HG03103 (cell line): Measurements from ENCODE around the gene C1QL4.
"Not testable (repeated sequence)": the region's sequence is repeated elsewhere in the genome, so short reads cannot be mapped to it uniquely, and the experiment has no call there.

Experiments
- ATAC-seq: cut with Tn5 transposase; IDR thresholded peaks from one replicate; pipeline ENCODE4 v1.9.1; 2021; ENCODE audit warnings: low read depth; ENCODE audit not compliant: unreplicated experiment

C1QL4 gene

DNA sequence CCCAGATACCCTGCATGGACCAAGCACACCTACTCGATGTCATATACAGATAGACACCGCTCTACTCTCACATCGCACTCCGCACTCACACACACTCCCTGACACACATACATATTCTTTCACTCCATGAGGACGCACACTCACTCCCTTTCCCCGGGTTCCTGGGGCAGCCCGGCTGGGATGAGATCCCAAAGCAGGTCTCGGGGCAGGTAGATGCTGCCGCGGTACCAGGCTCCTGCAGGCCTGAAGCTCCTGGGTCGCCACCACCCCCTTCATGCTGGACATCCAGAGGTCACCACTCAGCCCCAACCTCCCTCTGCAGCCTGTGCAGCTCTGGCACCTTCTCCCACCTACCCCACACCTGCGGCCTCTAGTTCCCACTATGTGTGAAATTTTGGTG, 2.3 kb downstream of the C1QL4 start:
- no peak for ATAC-seq

DNA sequence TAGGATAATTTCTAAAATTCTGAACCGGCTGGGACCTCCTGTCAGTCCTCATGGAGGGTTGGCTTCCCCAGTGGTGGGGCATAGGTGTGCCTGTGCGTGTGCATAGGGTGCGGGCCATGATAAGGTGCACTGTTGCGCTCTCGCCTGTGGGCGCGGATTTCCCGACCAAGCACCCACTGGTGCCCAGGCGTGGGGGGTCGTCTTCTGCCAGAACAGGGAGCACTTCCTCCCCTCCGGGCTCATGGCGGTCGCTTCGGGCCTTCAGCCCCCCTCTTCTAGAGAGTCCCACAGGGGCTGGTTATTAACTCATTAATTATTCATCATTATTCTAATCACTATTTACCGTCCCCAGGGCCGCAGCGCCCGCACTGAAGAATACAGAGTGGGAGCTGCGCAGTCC, 2.8 kb downstream of the C1QL4 start:
- ATAC-seq = no peak

DNA sequence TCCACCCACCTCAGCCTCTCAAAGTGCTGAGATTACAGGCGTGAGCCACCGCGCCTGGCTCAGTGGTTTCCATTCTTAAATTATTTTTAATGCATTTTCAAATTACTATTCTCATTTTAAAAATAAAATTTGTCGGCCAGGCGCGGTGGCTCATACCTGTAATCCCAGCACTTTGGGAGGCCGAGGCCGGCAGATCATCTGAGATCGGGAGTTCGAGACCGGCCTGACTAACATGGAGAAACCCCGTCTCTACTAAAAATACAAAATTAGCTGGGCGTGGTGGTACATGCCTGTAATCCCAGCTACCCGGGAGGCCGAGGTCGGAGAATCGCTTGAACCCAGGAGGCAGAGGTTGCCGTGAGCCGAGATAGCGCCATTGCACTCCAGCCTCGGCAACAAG, 3.2 kb downstream of the C1QL4 start:
- not testable (repeated sequence) for ATAC-seq

DNA sequence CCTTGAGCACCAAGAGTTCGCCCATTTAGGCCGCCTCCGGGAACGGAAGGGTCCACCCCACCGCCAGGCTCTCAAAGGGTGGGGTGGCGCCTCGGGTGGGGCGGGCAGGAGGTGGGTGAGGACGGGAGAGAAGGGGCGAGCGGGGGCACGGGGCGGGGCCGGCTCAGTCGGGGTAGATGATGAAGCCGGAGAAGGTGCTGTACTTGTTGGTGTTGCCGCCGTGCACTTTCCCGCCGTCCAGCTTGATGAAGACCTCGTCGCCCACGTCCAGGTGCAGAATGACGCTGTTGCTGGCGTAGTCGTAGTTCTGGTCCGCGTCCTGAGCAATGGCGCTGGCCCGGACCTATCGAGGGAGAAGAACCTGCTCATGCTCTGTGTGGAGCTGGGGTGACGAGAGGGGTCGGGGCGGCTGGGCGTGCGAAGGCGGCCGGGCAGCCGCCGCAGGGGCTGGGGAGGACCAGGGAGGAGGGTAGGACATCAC, 4.1 kb downstream of the C1QL4 start:
- ATAC-seq = no peak

DNA sequence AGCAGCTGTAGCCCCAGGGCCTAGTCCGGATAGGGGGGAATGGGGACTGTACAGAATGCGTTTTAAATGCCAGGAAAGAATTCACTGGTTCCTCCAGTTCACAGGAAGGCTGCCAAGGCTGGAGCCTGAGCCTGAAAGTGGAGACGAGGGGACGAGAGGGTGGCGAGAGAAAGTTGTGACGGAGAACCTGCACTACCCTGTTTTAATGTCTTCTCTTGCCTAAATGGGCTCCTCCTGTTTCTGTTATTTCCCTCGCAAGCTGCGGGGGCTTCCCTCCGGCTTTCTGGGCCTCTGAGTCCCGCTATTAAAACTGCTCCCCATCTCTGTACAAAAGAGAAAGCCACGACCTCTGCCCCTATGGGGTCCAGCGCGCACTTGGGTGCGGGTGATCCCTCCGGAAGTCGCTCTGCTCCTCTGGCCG, 4.5 kb downstream of the C1QL4 start:
- no peak for ATAC-seq

DNA sequence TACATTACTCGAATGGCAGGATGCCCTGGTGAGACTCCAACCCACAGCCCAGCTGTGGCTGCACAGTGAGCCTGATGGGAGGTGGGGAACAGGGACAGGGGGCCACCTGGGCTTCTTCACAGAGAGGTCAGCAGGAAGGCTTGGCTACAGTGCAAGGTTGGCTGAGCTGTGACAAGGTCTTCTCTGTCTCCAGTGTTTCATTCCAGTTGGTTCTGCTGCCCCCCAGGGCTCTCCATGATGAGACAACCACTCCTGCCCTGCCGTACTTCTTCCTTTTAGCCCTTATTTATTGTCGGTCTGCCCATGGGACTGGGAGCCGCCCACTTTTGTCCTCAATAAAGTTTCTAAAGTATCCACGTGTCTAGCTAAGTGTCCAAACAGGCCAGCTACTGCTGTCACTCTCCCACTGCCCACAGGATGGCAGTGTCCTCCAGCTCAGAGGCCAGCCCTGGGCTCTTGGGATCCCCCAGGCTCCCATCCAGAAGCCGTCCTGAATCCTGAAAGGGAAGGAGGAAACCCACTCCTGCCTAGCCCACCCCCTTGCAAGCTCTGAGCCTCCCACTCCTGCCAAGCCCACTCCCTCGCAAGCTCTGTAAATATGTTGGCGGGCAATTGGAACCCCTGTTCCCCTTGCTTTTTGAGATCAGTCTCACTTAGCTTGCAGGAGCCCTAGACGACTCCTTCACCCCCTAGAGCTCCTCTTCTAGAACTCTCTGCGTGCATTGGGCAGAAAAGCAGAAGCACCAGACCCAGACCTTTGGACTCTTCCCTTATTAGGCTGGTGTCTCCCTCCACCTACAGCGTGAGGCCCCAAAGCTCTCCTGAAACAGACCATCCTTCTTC, 5.4 kb downstream of the C1QL4 start:
- ATAC-seq = no peak

DNA sequence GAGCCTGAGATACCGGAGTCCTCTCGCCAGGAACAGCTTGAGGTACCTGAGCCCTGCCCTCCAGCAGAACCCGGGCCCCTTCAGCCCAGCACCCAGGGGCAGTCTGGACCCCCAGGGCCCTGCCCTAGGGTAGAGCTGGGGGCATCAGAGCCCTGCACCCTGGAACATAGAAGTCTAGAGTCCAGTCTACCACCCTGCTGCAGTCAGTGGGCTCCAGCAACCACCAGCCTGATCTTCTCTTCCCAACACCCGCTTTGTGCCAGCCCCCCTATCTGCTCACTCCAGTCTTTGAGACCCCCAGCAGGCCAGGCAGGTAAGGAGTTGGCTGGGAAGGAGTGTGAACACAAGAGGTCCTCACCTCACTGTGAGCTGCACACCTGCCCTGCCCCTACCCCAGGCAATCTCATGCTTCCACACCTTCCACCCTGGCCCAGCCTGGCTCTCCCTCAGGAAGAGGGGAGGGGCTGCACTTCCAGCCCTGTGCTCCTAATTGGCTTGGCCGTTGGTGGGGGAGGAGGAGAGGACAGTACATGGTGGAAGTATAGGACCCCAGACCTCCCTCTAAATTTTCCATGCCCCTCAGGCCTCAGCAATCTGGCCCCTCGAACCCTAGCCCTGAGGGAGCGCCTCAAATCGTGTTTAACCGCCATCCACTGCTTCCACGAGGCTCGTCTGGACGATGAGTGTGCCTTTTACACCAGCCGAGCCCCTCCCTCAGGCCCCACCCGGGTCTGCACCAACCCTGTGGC, 6.2 kb downstream of the C1QL4 start:
- ATAC-seq = no peak

DNA sequence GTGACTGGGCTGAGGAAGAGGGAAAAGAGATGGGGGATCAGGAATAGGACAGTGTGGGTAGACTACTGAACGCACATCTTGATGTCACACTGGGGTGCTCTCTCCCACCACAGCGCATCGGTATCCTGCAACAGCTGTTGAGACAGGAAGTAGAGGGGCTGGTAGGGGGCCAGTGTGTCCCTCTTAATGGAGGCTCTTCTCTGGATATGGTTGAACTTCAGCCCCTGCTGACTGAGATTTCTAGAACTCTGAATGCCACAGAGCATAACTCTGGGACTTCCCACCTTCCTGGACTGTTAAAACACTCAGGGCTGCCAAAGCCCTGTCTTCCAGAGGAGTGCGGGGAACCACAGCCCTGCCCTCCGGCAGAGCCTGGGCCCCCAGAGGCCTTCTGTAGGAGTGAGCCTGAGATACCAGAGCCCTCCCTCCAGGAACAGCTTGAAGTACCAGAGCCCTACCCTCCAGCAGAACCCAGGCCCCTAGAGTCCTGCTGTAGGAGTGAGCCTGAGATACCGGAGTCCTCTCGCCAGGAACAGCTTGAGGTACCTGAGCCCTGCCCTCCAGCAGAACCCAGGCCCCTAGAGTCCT, 6.9 kb downstream of the C1QL4 start:
- ATAC-seq = no peak

DNA sequence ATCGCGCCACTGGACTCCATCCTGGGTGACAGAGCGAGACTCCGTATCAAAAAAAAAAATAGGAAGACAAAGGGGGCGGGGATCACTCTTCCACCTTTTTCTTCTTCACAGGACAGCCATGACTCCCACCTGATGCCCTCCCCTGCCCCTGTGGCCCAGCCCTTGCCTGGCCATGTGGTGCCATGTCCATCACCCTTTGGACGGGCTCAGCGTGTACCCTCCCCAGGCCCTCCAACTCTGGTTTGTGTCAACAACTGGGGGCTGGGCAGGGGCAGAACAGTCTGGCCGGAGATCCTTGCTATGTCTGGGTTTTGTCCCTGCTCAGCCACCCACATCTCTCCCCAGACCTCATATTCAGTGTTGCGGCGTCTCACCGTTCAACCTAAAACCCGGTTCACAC, 8.2 kb downstream of the C1QL4 start:
- ATAC-seq = no peak

DNA sequence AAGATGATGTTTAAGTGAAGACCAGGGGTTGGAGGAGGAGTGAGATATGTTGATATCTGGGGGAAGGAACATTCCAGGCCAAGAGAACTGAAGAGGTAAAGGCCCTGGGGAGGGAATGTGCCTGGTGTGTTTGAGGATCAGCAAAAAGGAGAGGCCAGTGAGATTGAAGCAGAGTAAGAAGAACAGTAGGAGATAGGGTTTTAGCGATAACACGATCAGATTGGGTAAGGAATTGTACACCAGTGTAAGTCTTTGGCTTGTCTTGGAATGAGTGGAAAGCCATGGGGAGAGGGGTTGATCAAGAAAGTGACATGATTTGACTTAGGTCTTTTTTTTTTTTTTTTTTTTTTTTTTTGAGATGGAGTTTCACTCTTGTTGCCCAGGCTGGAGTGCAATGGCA, 9.1 kb downstream of the C1QL4 start:
- ATAC-seq = no peak

DNA sequence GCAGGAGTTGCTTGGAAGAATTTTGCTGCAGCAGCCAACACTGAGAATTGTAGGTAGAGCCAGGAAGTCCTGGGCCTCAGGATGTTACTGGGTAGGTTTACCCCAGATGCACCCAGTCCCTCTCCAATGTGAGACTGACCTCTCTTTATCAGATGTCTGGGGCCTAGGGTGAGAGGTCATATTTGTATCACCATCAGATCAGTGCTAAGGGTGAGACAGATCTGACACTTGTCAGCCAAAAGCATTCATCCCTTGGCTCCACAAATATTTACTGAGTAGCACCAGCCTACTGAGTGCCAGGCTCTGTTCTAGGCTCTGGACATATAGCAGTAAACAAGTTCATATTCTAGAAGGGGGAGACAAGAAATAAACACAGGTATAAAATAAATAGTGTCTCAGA, 9.6 kb downstream of the C1QL4 start:
- no peak for ATAC-seq

DNA sequence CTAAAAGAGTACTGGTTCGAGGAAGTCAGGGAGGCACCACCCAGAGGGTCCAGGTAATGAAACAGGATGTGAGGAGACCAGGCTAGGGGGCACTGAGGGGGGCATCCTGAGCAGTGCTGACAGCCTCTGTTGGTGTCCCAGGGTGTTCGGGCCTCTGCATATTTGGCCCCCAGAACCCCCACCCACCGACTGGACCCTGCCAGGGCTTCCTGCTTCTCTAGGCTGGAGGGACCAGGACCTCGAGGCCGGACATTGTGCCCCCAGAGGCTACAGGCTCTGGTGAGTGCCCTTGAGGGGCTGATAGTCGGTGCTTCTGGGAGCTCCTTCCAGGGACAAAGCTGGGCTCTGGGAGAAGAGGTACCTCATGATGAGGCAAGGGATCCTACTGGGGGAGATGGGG, 11.4 kb downstream of the C1QL4 start:
- ATAC-seq = no peak

DNA sequence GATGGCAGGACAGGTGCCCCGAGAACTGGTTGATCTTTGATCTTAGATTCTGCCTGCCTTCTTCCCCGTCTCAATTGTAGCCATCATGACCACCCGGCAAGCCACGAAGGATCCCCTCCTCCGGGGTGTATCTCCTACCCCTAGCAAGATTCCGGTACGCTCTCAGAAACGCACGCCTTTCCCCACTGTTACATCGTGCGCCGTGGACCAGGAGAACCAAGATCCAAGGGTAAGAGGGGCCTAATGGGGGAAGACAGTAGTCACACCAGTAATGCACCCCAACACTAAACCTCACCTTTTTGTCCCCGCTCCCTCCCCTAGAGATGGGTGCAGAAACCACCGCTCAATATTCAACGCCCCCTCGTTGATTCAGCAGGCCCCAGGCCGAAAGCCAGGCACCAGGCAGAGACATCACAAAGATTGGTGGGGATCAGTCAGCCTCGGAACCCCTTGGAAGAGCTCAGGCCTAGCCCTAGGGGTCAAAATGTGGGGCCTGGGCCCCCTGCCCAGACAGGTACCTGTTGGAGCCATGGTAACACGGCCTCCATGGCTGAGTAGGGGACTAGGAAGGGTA, 13.4 kb downstream of the C1QL4 start:
- no peak for ATAC-seq

DNA sequence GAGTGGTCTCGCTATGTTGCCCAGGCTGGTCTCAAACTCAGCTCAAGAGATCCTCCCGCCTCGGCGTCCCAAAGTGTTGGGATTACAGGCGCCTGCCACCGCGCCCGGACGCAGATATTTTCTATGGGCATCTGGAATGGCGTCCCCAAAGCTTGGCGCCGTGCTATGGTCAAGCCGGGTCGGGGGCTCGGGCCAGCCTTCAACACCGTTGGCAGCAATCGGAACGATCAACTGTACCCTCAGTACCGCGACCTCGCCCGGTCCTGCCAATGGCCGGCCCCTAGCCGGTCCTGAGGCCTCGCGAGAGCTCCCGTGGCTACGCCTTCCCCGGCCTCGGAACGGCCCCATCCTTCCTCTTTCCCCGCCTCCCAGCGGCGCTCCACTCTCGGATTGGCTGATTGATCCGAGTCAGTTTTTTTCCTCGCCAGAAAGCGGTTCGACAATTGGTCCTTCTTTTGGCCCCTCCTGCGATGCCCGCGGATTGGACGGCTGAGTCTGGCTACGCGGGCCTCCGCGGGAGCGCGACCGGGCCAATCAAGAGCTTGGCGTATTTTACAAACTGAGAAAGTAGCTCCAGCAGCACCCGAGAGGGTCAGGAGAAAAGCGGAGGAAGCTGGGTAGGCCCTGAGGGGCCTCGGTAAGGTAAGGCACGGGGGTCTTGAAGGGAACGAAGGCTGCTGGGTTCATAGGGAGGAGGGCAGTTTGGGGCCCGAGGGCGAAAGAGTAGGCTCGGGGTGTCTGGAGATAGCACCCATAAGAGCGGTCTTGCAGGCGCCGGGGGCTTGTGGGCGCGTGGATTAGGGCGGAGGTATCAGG, 14.1 kb downstream of the C1QL4 start, which contains the start of gene TROAP:
TSS of gene TROAP (plus strand) at position 548 of the 816 bp plus-strand sequence. CDS start 354 bp downstream, outside the sequence.
- peak; percentile 90 for ATAC-seq

DNA sequence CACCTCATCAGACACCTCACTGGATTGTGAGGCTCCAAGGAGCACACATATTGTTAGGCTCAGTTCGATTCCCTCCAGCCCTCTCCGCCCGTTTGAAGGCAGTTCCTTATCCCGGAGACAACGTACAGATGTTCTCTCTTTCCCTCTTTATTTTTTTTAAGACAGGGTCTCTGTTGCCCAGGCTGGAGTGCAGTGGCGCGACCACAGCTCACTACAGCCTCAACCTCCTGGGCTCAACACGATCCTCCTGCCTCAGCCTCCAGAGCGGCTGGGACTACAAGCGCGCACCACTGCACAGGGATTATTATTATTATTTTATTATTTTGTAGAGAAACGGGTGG, 14.7 kb downstream of the C1QL4 start:
- no peak for ATAC-seq

DNA sequence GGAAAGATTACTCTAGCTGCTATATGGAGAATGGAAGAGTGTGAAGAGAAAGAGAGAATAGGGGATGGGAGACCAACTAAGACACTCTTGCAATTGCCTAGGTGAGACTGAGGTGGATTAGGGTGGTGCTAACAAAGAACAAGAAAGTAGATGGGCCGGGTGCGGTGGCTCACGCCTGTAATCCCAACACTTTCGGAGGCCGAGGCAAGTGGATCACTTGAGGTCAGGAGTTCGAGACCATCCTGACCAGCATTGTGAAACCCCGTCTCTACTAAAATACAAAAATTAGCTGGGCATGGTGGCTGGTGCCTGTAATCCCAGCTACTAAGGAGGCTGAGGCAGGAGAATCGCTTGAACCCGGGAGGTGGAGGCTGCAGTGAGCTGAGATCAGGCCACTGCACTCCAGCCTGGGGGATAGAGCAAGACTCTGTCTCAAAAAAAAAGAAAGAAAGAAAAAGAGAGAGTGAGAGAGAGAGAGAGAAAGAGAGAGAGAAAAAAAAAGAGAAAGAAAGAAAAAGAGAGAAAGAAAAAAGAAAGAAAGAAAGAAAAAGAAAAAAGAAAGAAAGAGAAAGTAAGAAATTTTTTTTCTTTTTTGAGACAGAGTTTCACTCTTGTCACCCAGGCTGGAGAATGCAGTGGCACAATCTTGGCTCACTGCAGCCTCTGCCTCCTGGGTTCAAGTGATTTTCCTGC, 16.4 kb downstream of the C1QL4 start:
- not testable (repeated sequence) for ATAC-seq

DNA sequence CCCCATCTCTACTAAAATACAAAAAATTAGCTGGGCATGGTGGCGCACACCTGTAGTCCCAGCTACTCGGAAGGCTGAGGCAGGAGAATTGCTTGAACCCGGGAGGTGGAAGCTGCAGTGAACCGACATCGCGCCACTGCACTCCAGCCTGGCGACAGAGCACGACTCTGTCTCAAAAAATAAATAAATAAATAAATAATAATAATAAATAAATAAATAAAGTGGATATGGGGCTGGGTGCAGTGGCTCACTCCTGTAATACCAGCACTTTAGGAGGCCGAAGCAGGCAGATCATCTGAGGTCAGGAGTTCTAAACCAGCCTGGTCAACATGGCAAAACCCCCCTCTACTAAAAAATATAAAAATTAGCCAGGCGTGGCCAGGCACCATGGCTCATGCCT, 19.9 kb downstream of the C1QL4 start:
- ATAC-seq = not testable (repeated sequence)

DNA sequence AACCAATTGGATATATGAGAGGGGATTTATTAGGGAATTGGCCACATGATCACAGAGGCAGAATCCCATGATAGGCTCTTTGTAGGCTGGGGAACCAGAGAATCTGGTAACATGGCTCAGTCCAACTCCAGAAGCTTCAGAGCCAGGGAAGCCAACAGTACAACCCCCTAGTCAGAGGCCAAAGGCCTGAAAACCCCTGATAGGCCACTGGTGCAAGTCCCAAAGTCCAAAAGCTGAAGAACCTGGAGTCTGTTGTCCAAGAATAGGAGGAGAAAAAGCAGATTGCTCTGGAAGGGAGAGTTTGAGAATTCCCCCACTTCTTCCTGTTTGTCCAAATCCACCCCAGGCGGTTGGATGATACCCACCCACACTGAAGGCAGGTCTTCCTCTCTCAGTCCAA, 22.2 kb downstream of the C1QL4 start:
- ATAC-seq = no peak

DNA sequence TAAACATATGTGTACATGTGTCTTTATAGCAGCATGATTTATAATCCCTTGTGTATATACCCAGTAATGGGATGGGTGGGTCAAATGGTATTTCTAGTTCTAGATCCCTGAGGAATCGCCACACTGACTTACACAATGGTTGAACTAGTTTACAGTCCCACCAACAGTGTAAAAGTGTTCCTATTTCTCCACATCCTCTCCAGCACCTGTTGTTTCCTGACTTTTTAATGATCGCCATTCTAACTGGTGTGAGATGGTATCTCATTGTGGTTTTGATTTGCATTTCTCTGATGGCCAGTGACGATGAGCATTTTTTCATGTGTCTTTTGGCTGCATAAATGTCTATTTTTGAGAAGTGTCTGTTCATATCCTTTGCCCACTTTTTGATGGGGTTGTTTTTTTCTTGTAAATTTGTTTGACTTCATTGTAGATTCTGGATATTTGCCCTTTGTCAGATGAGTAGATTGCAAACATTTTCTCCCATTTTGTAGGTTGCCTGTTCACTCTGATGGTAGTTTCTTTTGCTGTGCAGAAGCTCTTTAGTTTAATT, 26.5 kb downstream of the C1QL4 start:
- not testable (repeated sequence) for ATAC-seq
